COLO668 (cell line): ENCODE data around the gene ST3GAL2.

ENCODE experiments used
- DNase-seq: peaks from one replicate; lab custom pipeline; 2025; ENCODE audit not compliant: unreplicated experiment; lab: John Stamatoyannopoulos, UW

ST3GAL2 gene, protein sequence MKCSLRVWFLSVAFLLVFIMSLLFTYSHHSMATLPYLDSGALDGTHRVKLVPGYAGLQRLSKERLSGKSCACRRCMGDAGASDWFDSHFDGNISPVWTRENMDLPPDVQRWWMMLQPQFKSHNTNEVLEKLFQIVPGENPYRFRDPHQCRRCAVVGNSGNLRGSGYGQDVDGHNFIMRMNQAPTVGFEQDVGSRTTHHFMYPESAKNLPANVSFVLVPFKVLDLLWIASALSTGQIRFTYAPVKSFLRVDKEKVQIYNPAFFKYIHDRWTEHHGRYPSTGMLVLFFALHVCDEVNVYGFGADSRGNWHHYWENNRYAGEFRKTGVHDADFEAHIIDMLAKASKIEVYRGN

GRCh38 chr16:70438969-70439862 is at the start of gene ST3GAL2:
ST3GAL2 (minus strand) TSS chr16:70439100; CDS start chr16:70398530, 40,570 bp downstream.
- DNase-seq = peak; percentile 92

- DNase-seq = no peak
Measured at GRCh38 chr16:70484867-70485266, 46.0 kb upstream of the ST3GAL2 start.

DNA sequence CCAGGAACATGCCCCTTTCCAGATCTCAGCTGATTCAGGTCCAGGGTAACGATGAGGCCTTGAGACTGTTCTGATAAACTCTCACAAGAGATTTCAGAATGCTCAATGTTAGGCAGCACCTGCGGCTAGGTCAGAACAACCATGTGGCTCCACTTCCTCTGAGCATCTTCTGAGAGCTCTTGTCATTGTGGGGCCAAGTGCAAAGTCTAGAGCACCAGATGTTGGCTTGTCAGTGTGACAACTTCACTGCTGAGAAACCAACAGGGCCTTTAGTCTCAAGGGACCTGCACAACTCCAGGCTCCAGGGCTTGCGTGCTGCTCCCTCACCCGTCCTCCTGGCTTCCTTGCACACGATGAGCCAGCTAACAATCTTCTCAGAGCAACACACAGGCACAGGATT is 44.5 kb upstream of the ST3GAL2 start:
- DNase-seq = no peak

- no peak for DNase-seq
Measured at GRCh38 chr16:70482624-70483023, 43.7 kb upstream of the ST3GAL2 start.

DNA sequence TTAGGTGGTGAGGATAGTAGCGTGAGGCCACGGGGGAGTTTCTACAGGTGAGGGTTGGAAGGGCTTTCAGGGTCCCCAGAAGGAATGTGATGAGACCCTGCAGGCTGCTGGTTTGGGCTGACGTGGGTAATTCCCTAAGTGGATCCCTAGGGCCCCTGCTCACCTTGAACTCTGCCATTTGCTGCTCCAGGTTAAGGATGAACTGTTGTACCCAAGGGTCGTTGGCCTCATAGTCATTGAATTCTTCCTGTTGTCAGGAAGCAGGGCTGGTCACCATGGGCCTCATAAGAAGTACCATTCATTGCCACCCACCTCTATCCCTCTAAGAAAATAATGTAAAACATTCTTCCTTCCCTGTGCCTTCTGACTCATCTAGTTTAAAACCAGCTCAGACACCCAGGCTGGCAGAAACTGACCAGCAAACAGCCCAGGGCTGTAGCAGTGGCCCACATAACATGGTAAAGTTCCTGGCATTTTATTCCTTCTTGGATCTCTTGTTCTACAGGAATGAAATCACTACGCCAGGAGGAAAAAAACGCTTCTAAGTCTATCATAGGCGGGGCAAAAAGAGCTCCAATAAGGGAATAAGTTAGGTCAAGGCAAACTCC is 43.1 kb upstream of the ST3GAL2 start:
- DNase-seq = no peak

GRCh38 chr16:70480127-70481105 is 41.5 kb upstream of the ST3GAL2 start:
- DNase-seq = no peak

- no peak for DNase-seq
Measured at GRCh38 chr16:70478912-70479341, 40.0 kb upstream of the ST3GAL2 start.

- DNase-seq = no peak
Measured at GRCh38 chr16:70478169-70478568, 39.3 kb upstream of the ST3GAL2 start.

GRCh38 chr16:70476272-70477020 is 37.5 kb upstream of the ST3GAL2 start:
- DNase-seq = no peak

DNA sequence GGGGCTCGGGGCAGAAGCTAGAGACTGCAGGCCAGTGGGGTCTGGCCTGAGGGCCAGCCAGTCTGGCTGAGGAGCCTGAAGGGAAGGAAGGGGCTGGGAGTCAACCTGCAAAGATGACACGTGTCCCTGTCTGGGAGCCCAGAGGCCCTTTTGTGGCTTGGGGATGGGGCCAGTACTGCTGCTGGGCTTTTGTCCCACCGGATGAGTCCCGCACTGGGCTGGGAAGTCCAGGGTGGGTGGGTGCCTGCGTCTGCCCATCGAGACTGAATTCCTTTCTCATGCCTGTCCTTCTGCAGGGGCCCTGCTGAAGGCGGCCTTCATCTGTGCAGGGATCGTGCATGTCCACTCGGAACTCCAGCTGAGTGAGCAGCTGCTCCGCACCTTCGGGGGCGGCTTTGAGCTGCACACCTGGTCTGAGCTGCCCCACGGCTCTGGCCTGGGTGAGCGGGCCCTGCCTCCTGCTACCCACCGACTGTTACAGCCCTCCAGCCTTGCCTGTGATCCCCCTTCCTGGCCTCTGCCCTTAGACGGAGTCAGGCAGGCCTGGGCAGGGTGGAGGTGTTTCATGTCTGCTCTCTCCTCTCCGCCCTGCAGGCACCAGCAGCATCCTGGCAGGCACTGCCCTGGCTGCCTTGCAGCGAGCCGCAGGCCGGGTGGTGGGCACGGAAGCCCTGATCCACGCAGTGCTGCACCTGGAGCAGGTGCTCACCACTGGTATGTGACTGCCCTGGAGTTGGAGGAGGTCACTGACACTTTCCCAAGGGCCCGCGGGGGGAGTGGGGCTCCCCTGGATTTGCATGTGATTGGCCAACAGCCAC is 36.4 kb upstream of the ST3GAL2 start:
- DNase-seq = no peak

DNA sequence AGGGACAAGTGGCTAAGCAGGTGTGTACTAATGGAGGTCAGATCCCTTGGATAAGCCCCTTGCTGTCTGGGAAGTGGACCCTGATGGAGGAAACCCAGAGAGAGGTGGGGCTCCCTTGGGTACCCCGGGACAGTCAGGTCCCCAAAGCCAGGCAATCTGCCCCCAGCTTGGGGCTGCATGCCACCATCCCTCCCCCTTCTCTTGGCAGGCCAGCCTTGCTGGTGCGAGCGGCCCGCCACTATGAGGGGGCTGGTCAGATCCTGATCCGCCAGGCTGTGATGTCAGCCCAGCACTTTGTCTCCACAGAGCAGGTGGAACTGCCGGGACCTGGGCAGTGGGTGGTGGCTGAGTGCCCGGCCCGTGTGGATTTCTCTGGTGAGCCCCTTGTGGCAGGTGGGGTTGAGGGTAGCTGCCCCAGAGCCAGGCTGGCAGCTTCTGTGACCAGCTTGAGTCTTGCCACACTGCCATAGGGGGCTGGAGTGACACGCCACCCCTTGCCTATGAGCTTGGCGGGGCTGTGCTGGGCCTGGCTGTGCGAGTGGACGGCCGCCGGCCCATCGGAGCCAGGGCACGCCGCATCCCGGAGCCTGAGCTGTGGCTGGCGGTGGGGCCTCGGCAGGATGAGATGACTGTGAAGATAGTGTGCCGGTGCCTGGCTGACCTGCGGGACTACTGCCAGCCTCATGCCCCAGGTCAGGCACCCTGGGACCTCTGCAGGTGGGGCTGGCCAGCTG is 35.6 kb upstream of the ST3GAL2 start:
- DNase-seq = no peak

DNA sequence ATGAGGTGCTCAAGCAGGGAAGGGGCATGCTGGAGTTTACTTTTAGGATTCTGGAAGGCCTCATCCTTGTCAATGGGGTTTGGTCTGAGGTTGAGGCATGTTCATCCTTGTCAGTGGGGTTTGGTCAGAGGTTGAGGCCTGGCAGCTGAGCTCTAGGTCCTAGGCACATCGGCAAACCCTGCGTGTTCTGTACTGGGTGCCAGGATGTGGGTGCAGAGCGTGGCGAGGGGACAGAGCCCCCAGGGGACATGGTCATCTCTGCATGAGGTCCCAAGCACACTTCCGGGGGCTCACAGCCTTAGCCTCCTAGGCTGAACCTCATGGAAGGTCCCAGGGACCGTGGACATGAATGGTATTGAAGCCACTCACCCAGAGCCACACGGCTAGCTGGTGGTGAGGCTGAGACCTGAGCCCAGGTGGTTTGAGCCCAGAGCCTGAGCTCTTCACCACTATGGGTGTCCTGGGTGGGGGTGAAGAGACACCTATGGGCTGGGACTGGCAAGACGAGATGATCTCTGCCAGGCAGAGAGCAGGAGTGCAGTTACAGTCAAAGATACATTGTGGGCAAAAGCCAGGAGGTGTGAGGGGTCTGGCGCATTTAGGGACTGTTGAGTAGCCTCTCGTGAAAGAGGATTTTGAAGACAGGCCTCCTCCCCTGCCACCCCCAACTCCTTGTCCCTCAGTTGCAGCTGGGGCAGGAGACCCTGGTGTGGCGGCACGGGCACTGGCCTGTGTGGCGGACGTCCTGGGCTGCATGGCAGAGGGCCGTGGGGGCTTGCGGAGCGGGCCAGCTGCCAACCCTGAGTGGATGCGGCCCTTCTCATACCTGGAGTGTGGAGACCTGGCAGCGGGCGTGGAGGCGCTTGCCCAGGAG is 34.8 kb upstream of the ST3GAL2 start:
- DNase-seq = no peak

- no peak for DNase-seq
Measured at GRCh38 chr16:70472786-70473433, 34.0 kb upstream of the ST3GAL2 start.

GRCh38 chr16:70470927-70471341 is 32.0 kb upstream of the ST3GAL2 start:
- peak; percentile 11 for DNase-seq

DNA sequence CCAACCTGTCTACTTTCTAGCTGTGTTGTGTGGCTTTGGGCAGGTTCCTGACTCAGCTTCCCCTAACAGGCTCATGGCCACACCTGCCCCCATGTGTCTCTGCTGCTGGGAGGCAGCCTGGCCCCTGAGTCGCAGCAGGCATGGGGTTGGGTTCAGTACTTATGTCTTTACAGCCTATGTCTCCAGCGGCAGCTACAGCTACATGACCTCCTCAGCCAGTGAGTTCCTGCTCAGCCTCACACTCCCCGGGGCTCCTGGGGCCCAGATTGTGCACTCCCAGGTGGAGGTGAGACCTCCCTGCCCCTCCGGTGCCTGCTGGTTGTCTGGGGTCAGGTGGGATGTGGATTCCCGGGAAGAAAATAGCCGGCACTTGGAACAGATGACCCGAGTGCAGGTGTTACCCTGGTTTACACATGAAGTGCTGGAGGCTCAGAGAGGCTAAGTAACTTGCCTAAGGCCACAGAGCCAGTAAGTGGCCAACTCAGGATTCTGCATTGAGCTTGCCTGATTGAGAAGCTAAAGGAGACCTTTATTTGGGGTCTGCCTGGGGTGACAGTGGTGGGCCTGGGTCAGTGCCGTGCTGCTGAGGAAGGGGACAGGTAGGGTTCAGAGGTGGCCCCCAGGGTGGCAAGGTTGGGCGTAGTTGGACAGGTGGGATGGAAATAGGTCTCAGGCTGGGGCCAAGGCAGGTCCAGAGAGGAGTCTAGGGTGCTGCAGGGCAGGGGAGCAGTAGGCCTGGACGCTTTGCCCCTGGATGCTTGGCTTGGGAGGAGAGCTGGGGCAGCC is 31.4 kb upstream of the ST3GAL2 start:
- DNase-seq = no peak
